SU-DHL-6 (cell line): ENCODE results near the gene SCYGR2.

Experiments used
- EZH2phosphoT487 ChIP-seq: fragments of 200-600 bp; sonication (generic), shearing (Covaris generic); conservative IDR thresholded peaks from 2 replicates; pipeline ENCODE4 v1.6.1; 2018; ENCODE audit warnings: mild to moderate bottlenecking, antibody characterized with exemption, low read length, moderate library complexity, mixed read lengths
- TF ChIP-seq, protein P1 (sequence below): fragments of 200-600 bp; sonication (generic); IDR thresholded peaks from one replicate; pipeline ENCODE4 v1.5.1; 2017; ENCODE audit warnings: antibody characterized with exemption, mild to moderate bottlenecking, low read length, moderate library complexity; ENCODE audit not compliant: insufficient read depth, poor library complexity, severe bottlenecking

DNA sequence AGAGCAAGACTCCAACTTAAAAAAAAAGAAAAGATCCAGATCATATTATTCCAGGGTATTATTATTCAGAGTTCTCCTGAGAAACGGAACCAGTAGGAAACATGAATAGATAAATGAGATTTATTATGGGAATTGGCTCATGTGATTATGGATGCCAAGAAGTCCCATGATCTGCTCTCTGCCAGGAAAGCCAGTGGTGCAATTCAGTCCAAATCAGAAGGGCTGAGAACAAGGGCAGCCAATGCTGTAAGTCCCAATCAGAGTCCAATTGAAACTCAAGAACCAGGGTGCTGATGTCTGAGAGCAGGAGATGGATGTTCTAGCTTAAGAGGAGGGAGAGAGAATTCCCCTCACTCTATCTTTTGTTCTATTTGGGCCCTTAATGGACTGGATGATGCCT, 7.8 kb downstream of the SCYGR2 start:
- TF ChIP-seq, protein P1, sequence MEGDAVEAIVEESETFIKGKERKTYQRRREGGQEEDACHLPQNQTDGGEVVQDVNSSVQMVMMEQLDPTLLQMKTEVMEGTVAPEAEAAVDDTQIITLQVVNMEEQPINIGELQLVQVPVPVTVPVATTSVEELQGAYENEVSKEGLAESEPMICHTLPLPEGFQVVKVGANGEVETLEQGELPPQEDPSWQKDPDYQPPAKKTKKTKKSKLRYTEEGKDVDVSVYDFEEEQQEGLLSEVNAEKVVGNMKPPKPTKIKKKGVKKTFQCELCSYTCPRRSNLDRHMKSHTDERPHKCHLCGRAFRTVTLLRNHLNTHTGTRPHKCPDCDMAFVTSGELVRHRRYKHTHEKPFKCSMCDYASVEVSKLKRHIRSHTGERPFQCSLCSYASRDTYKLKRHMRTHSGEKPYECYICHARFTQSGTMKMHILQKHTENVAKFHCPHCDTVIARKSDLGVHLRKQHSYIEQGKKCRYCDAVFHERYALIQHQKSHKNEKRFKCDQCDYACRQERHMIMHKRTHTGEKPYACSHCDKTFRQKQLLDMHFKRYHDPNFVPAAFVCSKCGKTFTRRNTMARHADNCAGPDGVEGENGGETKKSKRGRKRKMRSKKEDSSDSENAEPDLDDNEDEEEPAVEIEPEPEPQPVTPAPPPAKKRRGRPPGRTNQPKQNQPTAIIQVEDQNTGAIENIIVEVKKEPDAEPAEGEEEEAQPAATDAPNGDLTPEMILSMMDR, result no peak
- TF ChIP-seq EZH2phosphoT487, result no peak
